Islet of Langerhans (tissue), 1 donor: Measurements from ENCODE around the gene ANO6.
"Not testable (repeated sequence)": the region's sequence is repeated elsewhere in the genome, so short reads cannot be mapped to it uniquely, and the experiment has no call there.

Source experiments
- FAIRE-seq: peaks from one replicate; lab custom pipeline; 2011; peaks lifted over from hg19 to GRCh38; lab: Jason Lieb, UNC

ANO6 gene

DNA sequence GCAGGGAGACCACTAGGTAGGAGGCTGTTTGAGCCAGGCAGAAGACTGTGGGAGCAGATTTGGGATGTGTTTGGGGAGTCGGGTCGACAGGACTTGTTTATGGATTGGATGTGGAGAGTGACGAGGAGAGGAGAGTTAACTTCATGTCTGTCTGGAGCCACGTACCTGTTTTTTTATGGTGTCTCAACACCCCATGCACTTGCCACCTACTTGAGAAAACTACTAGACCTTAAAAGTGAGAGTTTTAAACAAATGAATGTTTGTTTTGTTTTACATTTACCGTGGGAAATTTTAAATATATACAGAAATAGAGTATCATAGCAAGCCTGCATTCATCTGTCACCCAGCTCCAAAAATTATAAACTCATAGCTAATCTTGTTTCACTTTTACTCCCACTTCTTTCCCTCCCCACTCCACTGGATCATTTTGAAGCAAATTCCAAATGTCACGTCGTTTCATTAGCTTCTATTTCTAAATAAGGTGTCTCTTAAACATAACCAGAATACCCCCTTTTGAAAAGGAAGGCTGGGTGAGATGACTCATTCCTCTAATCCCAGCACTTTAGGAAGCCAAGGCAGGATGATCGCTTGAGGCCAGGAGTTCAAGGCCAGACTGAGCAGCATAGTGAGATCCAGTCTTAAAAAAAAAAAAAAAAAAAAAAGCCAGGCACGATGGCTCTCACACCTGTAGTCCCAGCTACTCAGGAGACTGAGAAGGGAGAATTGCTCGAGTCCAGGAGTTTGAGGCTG is 136.2 kb downstream of the ANO6 start:
- no peak for FAIRE-seq

DNA sequence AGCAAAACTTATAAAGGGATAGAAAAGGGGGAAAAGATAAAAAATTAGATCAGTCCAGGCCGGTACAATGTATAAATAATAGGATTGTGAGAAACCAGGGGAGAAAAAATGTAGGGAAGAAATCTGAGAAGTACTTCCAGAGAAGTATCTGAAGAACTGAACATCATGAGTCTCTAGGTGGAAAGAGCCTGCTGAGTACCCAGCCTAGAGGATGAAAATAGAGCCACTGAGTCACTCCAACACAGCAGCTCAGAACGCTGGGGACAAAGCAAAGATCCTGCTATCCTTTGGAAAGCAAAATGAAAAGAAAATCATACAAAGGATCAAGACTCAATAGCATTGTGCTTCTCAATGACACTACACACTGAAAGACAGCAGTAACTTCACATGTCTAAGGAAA is 138.0 kb downstream of the ANO6 start:
- FAIRE-seq = no peak

DNA sequence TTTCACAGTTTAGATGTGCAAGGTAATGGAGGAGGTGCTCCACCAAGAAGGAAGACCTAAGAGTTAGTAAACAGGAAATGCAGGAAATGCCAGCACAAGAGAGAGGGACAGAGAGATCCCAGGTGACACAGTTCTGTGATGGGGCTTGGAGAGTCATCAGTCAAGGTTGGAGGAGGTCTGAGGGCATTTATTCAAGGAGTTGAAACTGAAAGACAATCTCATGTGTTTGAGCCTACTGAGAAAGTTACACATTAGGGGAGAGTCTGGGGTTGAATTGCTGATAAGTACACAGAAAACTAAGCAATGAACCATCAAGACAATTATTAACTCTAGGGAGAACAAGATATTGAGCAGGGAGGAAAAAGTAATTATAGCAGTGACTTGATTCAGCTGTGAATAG is 138.5 kb downstream of the ANO6 start:
- no peak for FAIRE-seq

- FAIRE-seq = no peak
These were observed 139.8 kb downstream of the ANO6 start for GRCh38 chr12:45355730-45356129.

DNA sequence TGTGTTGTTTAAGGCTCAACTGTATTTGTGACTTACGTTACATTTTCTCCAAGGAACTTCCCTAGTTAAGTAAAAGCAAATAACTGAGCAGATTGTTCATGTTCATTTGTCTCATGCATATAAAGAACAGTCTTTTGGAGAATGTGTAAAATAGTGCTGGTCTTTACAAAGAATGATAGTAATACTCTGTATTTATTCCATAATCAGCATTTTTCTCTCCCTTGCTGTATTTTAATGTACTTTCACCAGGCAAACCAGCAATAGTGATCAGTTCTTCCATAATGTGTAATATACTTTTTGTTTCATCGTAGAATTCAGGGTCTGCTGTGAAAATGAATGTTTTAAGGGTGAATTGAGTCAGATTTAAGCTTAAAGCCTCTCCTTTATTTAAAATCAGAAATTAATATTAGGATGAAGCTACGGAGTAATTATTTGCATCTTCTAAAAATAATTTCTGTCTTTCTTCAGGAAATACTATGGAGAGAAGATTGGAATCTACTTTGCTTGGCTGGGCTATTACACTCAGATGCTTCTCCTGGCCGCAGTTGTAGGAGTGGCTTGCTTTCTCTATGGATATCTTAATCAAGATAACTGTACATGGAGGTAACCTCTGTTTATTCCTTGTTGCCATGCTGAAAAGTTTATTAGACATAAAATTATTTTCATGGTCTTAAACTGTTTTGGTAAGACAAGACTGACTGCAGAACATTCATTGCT is 141.1 kb downstream of the ANO6 start:
- no peak for FAIRE-seq

DNA sequence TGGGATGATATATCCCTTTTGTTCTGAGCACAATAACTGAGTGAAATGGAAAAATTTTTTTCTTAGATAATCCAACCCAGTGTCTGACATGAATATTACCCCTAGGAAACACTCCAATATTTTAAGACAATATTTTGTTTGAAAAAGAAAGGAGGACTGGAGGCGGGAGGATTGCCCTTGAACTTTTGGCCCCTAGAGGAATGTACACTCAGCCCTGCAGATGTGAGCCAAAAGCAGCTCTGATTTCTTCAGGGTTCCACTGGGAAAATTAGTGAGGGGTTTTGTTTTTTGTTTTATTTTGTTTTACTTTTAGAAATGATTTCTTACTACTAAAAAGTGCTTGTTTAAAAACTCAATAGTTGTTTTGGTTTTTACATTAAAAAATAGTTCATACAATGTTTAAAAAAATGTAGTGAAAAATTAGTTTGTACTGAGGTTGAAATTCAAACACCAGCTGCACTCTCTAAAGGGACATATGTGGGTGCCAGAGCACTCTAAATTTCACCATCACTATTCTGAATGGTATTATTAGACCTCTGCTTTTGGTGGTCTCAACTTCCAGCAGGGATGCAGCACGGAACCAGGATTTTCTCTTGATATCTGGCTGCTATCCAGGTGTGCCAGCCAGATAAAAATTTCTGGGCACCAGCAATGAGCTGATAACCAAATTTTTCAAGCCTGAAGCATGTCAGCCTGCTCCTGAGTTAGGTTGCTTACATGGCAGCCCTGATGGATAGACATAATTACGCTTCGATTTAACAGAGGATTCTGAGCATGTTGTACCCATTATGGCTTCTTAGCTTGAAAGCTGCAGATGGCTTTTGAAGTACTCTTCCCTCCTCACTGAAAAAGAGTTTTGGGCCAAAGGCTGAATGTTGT is 141.9 kb downstream of the ANO6 start:
- no peak for FAIRE-seq

DNA sequence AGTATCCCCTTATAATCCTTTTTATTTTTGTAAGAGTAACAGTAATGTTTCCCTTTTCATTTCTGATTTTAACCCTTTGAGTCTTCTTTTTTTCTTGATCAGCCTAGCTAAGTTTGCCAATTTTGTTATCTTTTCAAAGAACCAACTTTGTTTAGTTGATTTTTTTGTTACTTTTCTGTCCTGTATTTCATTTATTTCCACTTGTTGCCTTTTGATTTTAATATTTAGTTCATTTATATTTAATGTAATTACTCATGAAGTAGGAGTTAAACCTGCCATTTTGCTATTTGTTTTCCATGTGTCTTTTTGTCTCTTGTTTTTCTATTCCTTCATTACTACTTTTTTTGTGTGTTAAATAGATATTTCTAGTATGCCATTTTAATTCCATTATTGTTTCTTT is 146.4 kb downstream of the ANO6 start:
- FAIRE-seq = no peak

- no peak for FAIRE-seq
These were observed 148.0 kb downstream of the ANO6 start for GRCh38 chr12:45363903-45364302.

GRCh38 chr12:45368841-45369489 is 153.1 kb downstream of the ANO6 start:
- FAIRE-seq = no peak

GRCh38 chr12:45377815-45378214 is 161.9 kb downstream of the ANO6 start:
- no peak for FAIRE-seq

DNA sequence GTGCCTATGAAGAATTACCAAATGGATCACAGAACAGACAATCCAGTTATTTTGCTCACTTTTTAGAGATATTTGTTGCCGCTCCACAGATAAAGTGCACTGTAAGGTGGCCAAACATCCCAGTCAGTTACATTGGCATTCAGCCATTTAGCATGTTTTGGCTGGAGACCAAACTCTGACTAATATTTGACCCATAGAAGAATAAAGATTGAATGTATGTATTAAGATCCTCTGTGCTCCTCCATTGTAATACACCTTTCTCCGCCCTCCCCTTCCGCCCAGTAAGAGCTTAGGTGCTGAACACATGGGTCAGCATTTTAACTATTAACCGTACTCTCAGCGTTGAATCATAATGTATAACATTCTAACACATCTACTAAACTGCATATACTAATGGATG is 163.4 kb downstream of the ANO6 start:
- FAIRE-seq = no peak

- no peak for FAIRE-seq
These were observed 165.5 kb downstream of the ANO6 start for GRCh38 chr12:45381351-45381750.

DNA sequence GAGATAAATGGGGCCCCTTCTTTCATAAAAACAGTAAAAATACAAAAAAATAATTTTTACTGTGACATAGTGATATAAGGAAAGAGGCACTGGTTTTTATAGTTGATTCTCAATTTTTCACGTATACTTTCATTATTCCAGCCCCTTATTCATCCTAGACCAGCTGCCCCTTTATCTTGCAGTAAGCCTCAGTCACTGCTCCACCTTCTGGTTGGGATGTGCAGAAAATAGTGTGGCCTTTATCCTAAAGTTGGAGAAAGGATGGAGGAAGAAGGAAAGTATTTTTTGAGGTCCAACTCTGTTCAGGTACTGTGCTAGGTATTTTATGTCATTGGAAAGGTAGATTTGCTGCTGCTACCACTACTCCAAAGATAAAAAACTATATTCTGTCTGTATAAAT is 172.7 kb downstream of the ANO6 start:
- no peak for FAIRE-seq

DNA sequence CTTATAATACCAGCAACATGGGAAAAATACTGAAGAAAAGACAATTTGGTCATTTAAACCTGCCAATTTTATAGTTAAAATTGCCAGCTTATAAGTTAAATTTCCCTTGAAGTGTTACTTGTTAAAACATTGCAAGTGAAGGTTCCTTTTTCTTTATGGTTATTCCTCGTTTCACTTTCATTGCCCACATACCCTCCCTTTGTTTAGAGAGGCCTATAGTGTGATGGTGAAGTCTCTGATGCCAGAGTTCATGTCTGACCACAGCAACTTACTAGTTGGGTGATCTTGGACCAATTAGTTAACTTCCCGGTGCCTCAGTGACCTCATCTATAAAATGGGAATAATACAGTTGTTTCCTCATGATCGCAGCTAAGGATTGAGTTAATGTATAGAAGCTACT is 173.5 kb downstream of the ANO6 start:
- no peak for FAIRE-seq

- not testable (repeated sequence) for FAIRE-seq
These were observed 181.6 kb downstream of the ANO6 start for GRCh38 chr12:45397499-45397898.

DNA sequence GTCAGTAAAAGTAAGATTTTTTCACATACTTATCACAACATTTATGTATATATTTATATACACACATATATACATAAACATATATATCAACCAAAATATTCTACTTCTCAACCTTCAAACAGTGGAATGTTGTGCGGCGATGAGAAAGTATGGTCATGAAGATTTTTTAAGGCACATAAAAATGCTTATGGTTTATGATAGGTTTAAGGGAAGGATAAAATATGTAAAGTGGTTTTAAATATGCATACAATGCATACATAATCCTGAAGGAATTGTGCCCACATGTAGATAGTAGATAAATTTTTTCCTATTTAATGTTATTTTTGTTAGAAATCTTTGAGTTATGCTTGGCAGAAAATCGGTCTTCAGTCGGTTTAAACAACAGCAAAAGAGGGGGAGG is 182.7 kb downstream of the ANO6 start:
- no peak for FAIRE-seq

DNA sequence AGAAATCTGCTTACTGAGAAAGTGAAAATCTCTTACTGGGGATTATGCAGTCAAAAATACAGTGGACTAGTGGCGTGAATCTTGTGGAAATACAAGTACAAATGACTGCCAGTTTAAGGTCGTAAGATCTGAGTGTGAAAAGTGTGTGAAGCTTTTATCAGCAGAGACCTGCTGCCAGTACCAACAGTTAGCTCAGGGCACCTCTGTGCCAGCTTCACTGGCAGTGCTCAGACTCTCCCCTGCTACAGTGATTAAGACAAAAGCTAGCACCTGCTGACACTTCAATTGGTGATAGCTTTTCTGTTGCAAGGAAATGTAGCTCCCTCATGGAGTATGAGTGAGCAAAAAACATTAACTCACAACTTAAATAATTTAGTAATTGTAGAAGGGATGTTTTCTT is 185.1 kb downstream of the ANO6 start:
- FAIRE-seq = no peak

- no peak for FAIRE-seq
These were observed 186.4 kb downstream of the ANO6 start for GRCh38 chr12:45402288-45402687.

DNA sequence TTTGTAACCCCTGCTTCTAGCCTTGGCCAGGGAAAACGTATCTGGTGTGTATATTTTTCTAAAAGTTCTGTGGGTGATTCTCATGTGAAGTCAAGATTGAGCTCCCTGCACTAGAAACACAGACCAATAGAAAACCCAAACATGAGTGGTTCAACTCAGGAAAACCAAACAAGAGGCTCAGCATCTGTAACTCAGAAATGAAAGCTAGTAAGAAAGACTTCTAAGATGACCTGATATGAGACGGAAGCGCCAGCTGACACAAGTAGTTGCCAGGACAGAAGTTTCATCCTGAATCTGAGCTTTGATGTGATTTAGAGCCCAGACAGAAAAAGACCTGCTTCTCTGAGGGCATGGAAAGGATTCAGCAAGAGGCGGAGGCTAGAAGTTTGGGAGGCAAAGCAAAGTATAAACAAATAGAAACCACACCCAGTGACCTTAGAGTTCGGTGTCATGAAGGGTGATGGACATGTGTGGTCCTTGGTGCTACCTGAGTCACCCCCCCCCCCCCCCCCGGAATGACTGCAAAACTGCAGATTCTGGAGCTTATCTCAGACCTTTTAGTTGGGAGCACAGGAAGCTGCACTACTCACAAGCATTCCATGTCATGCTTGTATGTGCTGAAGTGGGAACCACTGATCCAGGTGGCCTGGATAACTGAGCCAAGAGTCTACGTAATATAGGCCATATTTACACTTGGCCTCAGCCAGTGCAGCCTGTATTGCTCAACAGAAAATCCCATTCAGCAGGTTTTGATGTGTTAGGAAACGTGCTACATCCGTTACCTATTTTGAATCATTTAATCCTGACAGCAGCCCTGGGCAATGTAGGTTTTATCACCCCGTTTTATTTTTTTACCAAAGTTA is 191.3 kb downstream of the ANO6 start:
- no peak for FAIRE-seq

GRCh38 chr12:45407981-45408728 is 192.3 kb downstream of the ANO6 start:
- no peak for FAIRE-seq

- FAIRE-seq = no peak
These were observed 192.8 kb downstream of the ANO6 start for GRCh38 chr12:45408729-45409114.
